GM20000 (cell line): ENCODE data around the gene GABBR2.

Experiments
- DNase-seq: peaks from one replicate; pipeline ENCODE4 v3.0.0; 2012; ENCODE audit warnings: low spot score
- TF ChIP-seq, protein P1 (sequence below): IDR thresholded peaks from 2 replicates; pipeline ENCODE4 v1.5.1; 2012; ENCODE audit warnings: mild to moderate bottlenecking, control low read depth; ENCODE audit errors: extremely low read depth, missing control alignments

The GABBR2 gene

DNA sequence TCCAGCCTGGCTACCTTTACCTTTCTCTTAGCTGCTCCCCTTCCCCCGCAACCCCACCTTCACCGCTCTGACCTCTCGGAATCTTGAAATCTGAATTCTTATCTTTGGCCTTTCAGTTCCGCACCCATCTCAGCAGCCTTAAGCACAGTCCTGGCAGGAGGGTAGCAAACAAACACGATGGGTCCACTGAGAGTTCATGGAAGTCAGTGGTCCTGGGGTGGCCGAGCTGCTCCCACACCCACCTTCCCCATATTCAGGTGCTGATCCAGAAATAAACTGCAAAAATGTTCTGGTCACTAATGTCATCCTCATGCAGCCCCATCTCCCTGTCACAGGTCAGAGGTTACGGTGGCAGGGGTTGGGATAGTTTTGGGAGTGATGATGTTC, 393.7 kb downstream of the GABBR2 start:
- TF ChIP-seq, protein P1, sequence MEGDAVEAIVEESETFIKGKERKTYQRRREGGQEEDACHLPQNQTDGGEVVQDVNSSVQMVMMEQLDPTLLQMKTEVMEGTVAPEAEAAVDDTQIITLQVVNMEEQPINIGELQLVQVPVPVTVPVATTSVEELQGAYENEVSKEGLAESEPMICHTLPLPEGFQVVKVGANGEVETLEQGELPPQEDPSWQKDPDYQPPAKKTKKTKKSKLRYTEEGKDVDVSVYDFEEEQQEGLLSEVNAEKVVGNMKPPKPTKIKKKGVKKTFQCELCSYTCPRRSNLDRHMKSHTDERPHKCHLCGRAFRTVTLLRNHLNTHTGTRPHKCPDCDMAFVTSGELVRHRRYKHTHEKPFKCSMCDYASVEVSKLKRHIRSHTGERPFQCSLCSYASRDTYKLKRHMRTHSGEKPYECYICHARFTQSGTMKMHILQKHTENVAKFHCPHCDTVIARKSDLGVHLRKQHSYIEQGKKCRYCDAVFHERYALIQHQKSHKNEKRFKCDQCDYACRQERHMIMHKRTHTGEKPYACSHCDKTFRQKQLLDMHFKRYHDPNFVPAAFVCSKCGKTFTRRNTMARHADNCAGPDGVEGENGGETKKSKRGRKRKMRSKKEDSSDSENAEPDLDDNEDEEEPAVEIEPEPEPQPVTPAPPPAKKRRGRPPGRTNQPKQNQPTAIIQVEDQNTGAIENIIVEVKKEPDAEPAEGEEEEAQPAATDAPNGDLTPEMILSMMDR = no peak
- no peak for DNase-seq

DNA sequence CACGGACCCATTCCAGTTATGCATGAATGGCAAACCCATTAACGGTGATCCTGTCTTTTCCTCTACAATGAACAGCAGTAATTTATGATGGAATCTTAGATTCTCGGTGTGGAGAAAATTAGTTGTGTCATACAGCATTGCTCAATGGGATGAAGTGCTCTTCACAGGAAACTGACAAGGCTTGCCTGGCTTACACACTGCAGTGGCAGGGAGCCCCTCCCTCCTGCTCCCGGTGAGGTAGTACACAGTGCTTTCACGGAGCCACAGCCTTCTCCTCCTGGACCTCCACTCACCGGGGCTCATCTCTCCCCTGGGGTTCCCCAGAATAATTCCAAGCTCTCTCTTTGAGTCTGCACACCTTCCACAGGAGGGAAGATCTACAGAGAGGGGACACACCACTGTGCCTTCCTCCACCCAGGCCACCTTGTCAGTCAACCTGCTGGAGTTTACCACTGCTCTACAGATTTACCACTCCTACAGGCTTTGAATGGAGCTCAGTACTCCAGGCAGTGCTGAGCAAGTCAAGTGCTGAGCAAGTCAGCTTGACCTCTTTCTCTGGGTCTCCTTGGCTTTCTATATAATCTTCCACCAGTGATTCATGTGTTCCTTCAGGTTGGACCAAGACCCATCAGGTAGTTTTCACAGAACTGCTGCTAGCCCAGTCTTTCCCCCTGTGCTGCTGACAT, 394.2 kb downstream of the GABBR2 start:
- no peak for DNase-seq
- TF ChIP-seq, protein P1 = no peak

DNA sequence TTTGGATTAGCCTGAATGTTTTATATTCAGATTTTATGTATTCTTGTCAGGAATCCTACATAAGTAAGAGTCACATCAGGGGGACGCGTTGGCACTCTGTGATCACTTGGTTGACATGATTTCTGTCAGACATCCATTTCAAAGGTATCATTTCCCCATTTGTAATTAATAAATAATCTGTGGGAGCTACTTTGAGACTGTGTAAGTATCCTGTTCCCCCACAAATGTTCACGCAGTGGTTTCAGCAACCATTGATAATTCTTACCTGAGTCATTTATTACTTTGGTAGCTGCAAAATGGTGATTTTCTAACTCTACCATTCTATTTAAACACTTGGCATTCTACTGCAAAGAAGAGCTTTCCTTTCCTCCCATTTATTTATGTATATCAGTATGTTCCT, 396.4 kb downstream of the GABBR2 start:
- DNase-seq = no peak
- TF ChIP-seq, protein P1 = no peak

DNA sequence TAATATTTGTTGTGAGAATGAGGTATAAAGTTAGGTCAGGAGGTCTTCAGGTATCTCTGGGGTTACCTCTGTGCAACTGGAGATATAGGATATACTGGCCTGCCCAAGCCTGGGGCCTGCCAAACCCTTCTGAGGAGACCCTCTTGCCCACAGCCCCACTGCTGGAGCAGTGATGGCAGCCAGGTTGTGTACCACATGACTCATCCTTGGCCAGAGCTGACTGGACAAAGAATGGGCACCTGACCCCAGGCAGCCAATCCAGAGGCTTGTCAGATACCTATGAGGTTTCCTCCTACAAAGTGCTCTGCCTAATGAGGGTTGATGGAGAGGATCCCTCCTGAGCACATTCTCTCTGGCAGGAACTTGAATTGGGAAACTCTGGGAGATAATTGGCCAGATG, 397.2 kb downstream of the GABBR2 start:
- TF ChIP-seq, protein P1 = no peak
- DNase-seq = no peak

DNA sequence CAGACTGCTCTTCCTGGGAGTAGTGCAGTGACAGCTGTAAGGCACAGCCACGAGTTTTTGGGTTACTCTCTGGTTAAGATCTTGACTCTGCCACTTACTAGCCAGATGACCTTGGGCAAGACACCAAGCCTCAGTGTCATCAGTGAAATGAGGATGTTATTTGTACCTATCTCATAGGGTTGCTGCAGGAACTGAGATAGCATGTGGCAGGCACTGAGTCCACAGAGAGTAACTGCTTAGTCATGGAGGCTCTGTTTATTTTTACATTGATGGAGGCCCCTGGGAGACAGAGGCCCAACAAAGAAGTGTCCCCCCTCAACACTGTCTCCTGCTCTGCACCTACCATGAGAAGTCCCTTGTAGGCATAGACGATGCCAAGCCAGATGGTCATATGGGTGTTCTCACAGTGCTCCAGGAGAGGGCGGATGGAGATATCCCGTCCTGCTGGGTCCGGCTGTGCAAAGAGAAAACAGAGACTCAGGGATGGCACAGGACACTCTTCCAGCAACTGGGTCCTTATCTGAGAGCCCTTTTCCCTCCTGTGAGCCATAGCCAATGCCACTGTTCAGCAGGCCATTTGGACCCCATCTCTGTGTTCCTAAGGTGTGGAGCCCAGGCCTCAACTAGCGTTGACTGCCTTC, 397.9 kb downstream of the GABBR2 start:
- TF ChIP-seq, protein P1 = no peak

DNA sequence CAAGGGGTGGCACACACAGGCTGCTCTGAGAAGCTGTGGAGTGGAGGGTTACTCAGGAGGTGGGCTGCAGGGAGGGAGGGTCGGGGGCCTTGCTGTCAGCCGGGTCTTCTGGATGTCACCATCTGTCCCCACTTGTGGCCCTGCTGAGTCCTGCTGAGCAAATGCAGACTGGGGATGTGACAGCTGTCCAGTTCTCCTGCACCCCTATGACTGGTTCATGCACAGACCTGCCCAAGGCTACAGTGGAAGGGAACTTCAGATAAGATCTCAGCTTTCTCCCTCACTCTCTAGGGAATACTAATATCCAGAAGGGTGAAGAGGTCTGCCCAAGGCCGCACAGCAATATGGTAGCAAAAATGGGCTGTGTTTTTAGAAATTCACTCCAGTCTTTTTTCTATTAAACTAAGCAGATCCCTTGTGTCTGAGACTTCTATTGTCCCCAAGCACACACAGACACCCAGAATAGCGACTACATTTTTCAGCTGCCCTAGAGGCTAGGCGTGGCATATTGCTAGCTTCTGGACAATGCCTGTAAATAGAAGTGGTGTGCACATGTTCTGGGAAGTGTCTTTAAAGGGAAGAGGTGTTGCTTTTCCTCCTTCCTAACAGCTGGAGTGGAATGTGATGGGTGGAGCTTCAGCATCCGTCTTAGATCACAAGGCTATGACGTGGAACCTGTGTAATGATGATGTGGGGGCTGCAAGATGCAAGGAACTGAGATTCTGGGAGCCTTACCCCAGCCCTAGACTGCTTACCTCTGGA, 402.2 kb downstream of the GABBR2 start:
- TF ChIP-seq, protein P1 = no peak
- DNase-seq = no peak

More for the DNA sequence above, 397.9 kb downstream of the GABBR2 start:
- DNase-seq = no peak

DNA sequence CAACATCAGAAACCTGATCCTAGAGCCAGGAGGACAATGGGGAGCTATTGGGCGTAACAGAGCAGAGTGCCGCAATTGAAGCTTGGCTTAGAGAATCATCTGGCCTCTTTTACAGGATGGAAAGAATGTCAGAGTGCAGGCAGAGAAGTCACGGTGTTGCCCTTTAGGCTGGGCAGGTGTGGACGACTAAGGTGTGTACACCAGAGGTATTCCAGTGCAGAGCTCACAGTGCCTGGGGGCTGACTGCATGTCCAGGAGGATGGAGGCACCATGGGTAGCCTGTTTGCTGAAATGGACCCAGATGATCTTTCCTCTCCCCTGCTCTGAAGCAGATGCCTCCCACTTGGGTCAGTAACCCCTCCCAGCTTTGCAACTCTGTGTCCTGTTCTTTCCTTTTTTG, 404.4 kb downstream of the GABBR2 start:
- TF ChIP-seq, protein P1 = no peak
- DNase-seq = no peak
